PC-3 (cell line): ENCODE measurements around the gene GIGYF2.

Experiments used
- EZH2 ChIP-seq: fragments of 300-600 bp; sonication (generic); IDR thresholded peaks from one replicate; pipeline ENCODE4 v1.6.1; 2017; ENCODE audit warnings: antibody characterized with exemption, mild to moderate bottlenecking, low read length; ENCODE audit not compliant: unreplicated experiment
- TF ChIP-seq, protein P1 (sequence below): fragments of 300-600 bp; sonication (generic); conservative IDR thresholded peaks from 2 replicates; pipeline ENCODE4 v1.5.1; 2017; ENCODE audit warnings: antibody characterized with exemption, low read depth, mild to moderate bottlenecking, low read length

DNA sequence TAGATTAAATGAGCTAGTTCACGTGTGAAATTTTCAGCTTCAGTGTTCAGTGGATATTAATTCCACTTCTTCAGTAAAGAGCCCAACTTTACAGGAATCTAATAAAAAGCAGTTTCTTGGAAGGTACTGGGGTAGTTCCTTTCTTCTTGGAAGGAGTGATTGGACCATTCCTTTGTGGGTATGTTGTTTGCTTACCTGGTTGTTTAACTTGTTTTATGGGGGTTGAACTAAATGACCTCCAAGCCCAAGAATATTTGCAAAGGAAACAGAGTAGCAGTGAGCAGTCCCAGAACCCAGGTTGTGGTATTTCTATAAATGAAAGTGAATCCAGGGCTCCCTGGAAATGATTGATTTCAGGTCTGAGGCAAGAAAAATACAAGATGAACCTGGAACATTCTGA, 47.8 kb downstream of the GIGYF2 start:
- TF ChIP-seq, protein P1, sequence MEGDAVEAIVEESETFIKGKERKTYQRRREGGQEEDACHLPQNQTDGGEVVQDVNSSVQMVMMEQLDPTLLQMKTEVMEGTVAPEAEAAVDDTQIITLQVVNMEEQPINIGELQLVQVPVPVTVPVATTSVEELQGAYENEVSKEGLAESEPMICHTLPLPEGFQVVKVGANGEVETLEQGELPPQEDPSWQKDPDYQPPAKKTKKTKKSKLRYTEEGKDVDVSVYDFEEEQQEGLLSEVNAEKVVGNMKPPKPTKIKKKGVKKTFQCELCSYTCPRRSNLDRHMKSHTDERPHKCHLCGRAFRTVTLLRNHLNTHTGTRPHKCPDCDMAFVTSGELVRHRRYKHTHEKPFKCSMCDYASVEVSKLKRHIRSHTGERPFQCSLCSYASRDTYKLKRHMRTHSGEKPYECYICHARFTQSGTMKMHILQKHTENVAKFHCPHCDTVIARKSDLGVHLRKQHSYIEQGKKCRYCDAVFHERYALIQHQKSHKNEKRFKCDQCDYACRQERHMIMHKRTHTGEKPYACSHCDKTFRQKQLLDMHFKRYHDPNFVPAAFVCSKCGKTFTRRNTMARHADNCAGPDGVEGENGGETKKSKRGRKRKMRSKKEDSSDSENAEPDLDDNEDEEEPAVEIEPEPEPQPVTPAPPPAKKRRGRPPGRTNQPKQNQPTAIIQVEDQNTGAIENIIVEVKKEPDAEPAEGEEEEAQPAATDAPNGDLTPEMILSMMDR, result no peak
- TF ChIP-seq EZH2, result no peak
